ENCODE results near the gene SLC66A2.

Gene SLC66A2

GRCh38 chr18:79950515-79951341 is 725 bp downstream of the SLC66A2 start:
- DNase-seq (ENCODE audit: low read depth): peak; percentile 49

DNA sequence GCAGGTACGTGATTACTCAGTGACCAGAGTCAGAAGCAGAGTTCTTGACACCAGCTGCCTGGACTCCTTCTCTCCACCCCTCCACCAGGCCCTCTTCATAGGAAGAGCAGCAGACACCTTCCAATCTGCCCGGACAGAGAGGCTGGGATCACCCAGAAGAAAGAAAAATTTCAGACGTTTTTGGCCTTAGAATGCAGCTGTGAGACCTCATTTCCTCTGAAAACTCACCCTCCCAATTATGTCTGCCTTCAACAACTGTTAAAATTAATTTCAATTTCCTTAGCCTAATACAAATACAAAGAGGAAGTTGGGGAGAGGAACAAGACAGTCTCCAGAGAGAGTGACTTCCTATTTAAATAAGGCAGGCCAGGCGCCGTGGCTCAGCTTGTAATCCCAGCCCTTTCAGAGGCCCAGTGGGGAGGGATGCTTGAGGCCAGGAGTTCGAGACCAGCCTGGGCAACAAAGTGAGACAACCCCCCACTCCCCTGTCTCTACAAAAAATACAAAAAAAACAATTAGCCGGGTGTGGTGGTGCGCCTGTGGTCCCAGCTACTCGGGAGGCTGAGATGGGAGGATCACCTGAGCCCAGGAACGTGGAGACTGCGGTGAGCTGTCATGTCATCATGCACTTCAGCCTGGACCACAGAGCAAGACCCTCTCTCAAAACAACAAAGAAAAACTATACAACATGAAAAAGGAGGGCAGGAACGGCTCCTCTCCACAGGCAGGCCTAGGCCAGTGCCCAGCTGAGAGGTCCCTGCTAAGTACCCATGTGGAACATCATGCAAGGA is 1.6 kb downstream of the SLC66A2 start:
- DNase-seq (ENCODE audit: low read depth): no peak

- no peak for DNase-seq (ENCODE audit: low read depth)
Observed at GRCh38 chr18:79948719-79949411, 2.6 kb downstream of the SLC66A2 start.

DNA sequence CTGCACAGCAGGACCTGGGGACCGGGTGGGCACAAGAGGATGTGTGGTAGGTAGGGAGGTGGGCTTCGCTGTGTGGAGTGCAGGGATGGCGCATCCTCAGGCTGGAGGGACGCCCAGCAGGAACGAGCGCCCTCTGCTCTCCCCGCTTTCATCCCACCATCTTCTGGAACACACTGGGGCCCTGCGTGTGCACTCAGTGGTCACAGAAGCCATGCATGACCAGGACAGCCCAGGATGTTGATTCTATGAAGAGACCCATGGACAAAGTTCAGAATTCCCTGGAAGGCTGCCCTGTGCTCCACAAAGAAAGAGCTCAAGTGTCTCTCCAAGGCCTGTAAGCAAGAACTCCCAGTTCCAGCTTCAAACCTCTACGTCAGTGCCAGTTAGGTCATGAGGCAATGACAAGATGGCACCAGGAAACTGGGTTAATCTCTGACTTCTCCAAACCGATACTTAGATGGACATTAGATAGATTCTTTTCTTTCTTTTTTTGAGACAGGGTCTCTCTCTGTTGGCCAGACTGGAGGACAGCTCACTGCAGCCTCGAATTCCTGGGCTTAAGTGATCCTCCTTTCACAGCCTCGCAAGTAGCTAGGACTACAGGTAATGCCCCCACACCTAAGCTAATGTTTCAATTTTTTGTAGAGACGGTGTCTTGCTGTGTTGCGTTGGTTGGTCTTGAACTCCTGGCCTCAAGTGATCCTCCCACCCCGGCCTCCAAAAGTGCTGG is 3.4 kb downstream of the SLC66A2 start:
- DNase-seq (ENCODE audit: low read depth): no peak

- peak; percentile 40 for DNase-seq (ENCODE audit: low read depth)
Observed at GRCh38 chr18:79947054-79947755, 4.2 kb downstream of the SLC66A2 start.

- no peak for DNase-seq (ENCODE audit: low read depth)
Observed at GRCh38 chr18:79945118-79946042, 6.1 kb downstream of the SLC66A2 start.

DNA sequence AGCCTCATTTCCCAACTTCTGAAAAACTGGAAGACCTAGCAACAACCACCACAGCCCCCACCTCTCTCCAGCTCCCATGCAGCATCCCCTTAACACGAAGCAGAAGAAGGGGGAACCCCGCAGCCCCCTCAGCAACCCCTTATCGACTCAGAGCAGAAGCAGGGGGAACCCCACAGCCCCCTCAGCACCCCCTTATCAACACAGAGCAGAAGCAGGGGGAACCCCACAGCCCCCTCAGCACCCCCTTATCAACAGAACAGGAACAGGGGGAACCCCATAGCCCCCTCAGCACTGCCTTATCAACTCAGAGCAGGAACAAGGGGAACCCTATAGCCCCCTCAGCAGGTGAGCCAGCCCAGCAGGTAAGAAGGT is 6.7 kb downstream of the SLC66A2 start:
- no peak for DNase-seq (ENCODE audit: low read depth)

- peak; percentile 29 for DNase-seq (ENCODE audit: low read depth)
Observed at GRCh38 chr18:79944126-79944731, 7.2 kb downstream of the SLC66A2 start.

GRCh38 chr18:79943608-79944125 is 7.8 kb downstream of the SLC66A2 start:
- DNase-seq (ENCODE audit: low read depth): no peak

- DNase-seq (ENCODE audit: low read depth): no peak
Observed at GRCh38 chr18:79942786-79943607, 8.5 kb downstream of the SLC66A2 start.

GRCh38 chr18:79942211-79942610 is 9.2 kb downstream of the SLC66A2 start:
- DNase-seq (ENCODE audit: low read depth): no peak

GRCh38 chr18:79941473-79942119 is 9.9 kb downstream of the SLC66A2 start:
- no peak for DNase-seq (ENCODE audit: low read depth)

DNA sequence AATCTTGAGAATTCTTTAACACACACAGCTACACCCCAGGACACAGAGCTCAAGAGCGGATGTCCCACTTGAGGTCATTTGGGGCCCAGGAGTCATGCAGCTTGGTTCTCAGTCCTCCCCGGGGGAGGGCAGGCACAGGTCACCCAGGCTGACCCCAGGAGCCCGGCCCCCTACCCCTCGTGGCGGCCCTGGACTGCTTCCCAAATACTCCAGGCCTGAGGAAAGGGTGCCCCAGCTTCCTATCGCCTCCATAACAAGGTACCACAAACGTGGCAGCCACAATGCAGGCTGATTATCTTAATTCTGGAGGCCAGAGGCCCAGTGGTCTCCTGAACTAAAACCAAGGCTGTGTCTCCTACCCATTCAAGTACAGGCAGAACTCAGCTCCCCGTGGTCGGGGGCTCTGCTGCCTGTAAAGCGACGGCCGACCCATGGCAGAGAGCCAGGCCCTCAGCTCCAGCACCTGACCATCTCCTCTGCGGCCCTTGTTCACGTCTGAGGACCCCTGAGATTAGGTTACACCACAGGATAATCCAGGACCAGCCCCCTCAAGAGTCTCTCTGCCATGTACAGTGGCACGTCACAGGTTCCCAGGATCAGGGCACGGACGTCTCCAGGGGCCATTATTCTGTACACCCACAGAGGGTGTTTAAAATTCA is 10.5 kb downstream of the SLC66A2 start:
- no peak for DNase-seq (ENCODE audit: low read depth)

DNA sequence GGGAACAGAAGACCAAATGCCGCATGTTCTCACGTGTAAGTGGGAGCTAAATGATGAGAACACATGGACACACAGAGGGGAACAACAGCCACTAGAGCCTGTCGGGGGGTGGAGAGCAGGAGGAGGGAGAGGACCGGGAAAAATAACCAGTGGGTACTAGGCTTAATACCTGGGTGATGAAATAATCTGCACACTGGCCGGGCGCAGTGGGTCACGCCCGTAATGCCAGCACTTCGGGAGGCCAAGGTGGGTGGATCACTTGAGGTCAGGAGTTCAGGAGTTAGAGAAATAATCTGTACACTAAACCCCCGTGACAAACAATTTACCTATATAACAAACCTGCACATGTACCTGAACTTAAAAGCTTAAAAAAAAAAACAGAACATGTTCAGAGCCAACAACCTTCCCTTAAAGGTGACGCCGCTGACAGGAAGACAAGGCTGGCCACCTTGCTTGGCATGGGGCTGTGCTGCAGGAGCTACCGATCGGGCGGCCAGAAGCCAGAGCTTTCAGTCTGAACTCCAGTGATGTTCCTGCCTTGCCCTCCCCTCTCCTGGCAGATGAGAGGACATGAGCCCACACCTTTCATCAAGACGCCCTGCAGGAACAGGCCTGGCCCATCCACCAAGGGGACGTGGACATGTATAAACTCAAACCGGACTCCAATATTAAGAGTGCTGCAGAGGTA is 11.2 kb downstream of the SLC66A2 start:
- no peak for DNase-seq (ENCODE audit: low read depth)

GRCh38 chr18:79939096-79939495 is 12.4 kb downstream of the SLC66A2 start:
- no peak for DNase-seq (ENCODE audit: low read depth)

DNA sequence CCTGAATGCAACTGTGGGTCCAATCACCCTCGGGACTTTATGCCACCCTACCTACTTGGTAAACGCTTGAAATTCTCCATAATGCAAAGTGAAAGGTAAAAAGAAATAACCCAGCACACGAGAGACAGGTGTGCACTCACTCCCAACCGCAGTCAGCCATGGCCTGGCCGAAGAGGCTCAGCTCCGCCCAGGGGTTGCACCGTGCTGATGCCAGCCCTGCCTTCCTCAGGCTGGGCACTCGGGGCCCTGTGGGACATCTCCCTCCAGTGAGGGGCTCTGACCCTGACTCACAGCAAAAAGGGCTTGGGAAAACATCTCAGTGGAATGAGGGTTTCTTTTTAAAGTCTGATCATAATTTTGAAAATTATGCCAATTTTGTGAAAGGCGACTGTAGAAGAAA is 13.3 kb downstream of the SLC66A2 start:
- no peak for DNase-seq (ENCODE audit: low read depth)

Data from EH (cell line).